ENCODE results near the gene ACTL7B. TPM values are rescaled to one million over a fixed set of nuclear protein-coding genes. Genes with fewer than 3 reads are reported as not detected.

Gene ACTL7B
- polyA plus RNA-seq, 1 donor from 2014 or later: not detected

GRCh38 chr9:108861997-108862396 is 6.2 kb upstream of the ACTL7B start, which contains the start of gene ACTL7A:
ACTL7A (plus strand) TSS chr9:108862266; CDS start chr9:108862323, 57 bp downstream.
- no peak within 1 kb of the TSS for H3K27ac ChIP-seq (ENCODE audit: low read length)

DNA sequence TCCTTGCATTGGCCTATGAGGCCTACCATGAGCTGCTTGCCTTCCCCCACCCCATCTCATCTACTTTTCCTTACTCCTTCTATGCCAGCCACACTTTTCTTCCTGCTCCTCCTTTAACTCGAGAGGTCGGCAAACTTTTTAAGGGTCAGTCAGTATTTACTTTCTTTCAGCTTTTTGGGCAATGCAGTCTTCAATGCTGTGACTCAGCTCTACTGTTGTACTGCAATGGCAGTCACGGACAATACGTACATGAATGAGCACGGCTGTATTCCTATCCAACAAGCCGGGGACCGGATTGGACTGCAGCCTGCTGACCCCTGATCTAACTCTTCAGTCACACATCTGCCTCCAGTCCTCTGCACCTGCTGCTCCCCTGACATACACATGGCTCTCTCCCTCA is 5.7 kb upstream of the ACTL7B start:
- no peaks in the 10 kb centered on the region for H4K20me1 ChIP-seq (ENCODE audit: insufficient read depth)
- H3K27ac ChIP-seq (ENCODE audit: low read length): no peak overlapping the region
- H3K27me3 ChIP-seq (ENCODE audit: insufficient read depth, low read depth, low read length): no peaks in the 10 kb centered on the region
- no peak for TF ChIP-seq REST (IDR thresholded peaks at IDR 0.05; ENCODE audit: borderline replicate concordance)
- TF ChIP-seq POLR2AphosphoS5 (IDR thresholded peaks at IDR 0.05): no peak
- no peak for TF ChIP-seq EP300 (conservative IDR thresholded peaks at IDR 0.05; ENCODE audit: poor library complexity, severe bottlenecking)
- no peak for TF ChIP-seq TAF1 (IDR thresholded peaks at IDR 0.05; ENCODE audit: low read depth)
- no peak for TF ChIP-seq MXI1 (conservative IDR thresholded peaks at IDR 0.05; ENCODE audit: poor library complexity, severe bottlenecking)
- TF ChIP-seq RAD21 (conservative IDR thresholded peaks at IDR 0.05): no peak
- no peak for TF ChIP-seq SMC3 (conservative IDR thresholded peaks at IDR 0.05; ENCODE audit: poor library complexity)

More at GRCh38 chr9:108861997-108862396, 6.2 kb upstream of the ACTL7B start, which contains the start of gene ACTL7A:
- no peaks in the 10 kb centered on the region for H3F3A ChIP-seq (ENCODE audit: insufficient read depth, low read length, poor library complexity, severe bottlenecking)
- no peak within 1 kb of the TSS for H3K4me3 ChIP-seq (ENCODE audit: low read length)
- no peak within 1 kb of the TSS for H3K9ac ChIP-seq (ENCODE audit: low read length)
- TF ChIP-seq CTCF (IDR thresholded peaks at IDR 0.05; ENCODE audit: poor library complexity, severe bottlenecking) (no peak), REST (IDR thresholded peaks at IDR 0.05; ENCODE audit: borderline replicate concordance) (no peak), EZH2 (IDR thresholded peaks at IDR 0.05; ENCODE audit: borderline replicate concordance, insufficient read depth, low read length, poor library complexity, severe bottlenecking) (no peak), RAD21 (conservative IDR thresholded peaks at IDR 0.05) (no peak), EP300 (conservative IDR thresholded peaks at IDR 0.05; ENCODE audit: poor library complexity, severe bottlenecking) (no peak), SMC3 (conservative IDR thresholded peaks at IDR 0.05; ENCODE audit: poor library complexity) (no peak), POLR2AphosphoS5 (IDR thresholded peaks at IDR 0.05) (no peak), TAF1 (IDR thresholded peaks at IDR 0.05; ENCODE audit: low read depth) (no peak), MXI1 (conservative IDR thresholded peaks at IDR 0.05; ENCODE audit: poor library complexity, severe bottlenecking) (no peak)
- no peak within 1 kb of the TSS for H3K4me2 ChIP-seq (ENCODE audit: low read length)
- peaks cover 2% of the 10 kb centered on the region for H3K36me3 ChIP-seq (ENCODE audit: insufficient read depth, low read length)
- H4K20me1 ChIP-seq (ENCODE audit: insufficient read depth): no peaks in the 10 kb centered on the region
- no peaks in the 10 kb centered on the region for H3K79me2 ChIP-seq (replicated peaks; ENCODE audit: insufficient read depth, low read length)
- no peaks in the 10 kb centered on the region for H3K9me2 ChIP-seq (ENCODE audit: insufficient read depth, low read length)
- H3K27me3 ChIP-seq (ENCODE audit: insufficient read depth, low read depth, low read length): no peaks in the 10 kb centered on the region
- no peaks in the 10 kb centered on the region for H3K9me3 ChIP-seq (ENCODE audit: low read length)
- no peak within 1 kb of the TSS for H2AFZ ChIP-seq (ENCODE audit: low read depth, low read length)

More for the DNA sequence above, 5.7 kb upstream of the ACTL7B start:
- Histone ChIP-seq H3K79me2 (replicated peaks; ENCODE audit: insufficient read depth, low read length) (no peaks in the 10 kb centered on the region), H3K9me2 (ENCODE audit: insufficient read depth, low read length) (no peaks in the 10 kb centered on the region), H3F3A (ENCODE audit: insufficient read depth, low read length, poor library complexity, severe bottlenecking) (no peaks in the 10 kb centered on the region), H3K36me3 (ENCODE audit: insufficient read depth, low read length) (no peaks in the 10 kb centered on the region), H3K9ac (ENCODE audit: low read length) (no peak overlapping the region), H3K4me3 (ENCODE audit: low read length) (no peak overlapping the region), H2AFZ (ENCODE audit: low read depth, low read length) (no peak overlapping the region), H3K4me2 (ENCODE audit: low read length) (no peak overlapping the region), H3K9me3 (ENCODE audit: low read length) (no peaks in the 10 kb centered on the region)
